Neural progenitor cell (in vitro differentiated cells): ENCODE measurements around the gene FBLIM1. TPM values are rescaled to one million over a fixed set of nuclear protein-coding genes. Genes with fewer than 3 reads are reported as not detected.

Source experiments
- DNase-seq: peaks from one replicate; pipeline ENCODE4 v3.0.0-alpha.2; 2016; ENCODE audit warnings: low spot score
- H2AFZ ChIP-seq: fragments of 200-600 bp; sonication (generic); replicated peaks from 2 replicates; pipeline ENCODE4 v1.6.1; 2016; ENCODE audit warnings: antibody characterized with exemption
- H3F3A ChIP-seq: fragments of 200-600 bp; sonication (generic); 2 replicates; pipeline ENCODE4 v1.6.1; 2016; ENCODE audit warnings: antibody characterized with exemption, low read depth
- H3K27ac ChIP-seq: fragments of 200-600 bp; sonication (generic); 2 replicates; pipeline ENCODE4 v1.5.1; 2016; ENCODE audit warnings: mild to moderate bottlenecking
- H3K27me3 ChIP-seq: fragments of 200-600 bp; sonication (generic); 2 replicates; pipeline ENCODE4 v1.6.1; 2016; ENCODE audit warnings: mild to moderate bottlenecking, moderate library complexity
- H3K36me3 ChIP-seq: fragments of 200-600 bp; sonication (generic); 2 replicates; pipeline ENCODE4 v1.5.1; 2016
- H3K4me1 ChIP-seq: fragments of 200-600 bp; sonication (generic); 2 replicates; pipeline ENCODE4 v1.6.1; 2016; ENCODE audit warnings: mixed run types
- H3K4me2 ChIP-seq: fragments of 200-600 bp; sonication (generic); 2 replicates; pipeline ENCODE4 v1.6.1; 2016
- H3K4me3 ChIP-seq: fragments of 200-600 bp; sonication (generic); 2 replicates; pipeline ENCODE4 v1.5.1; 2016
- H3K79me2 ChIP-seq: fragments of 200-600 bp; sonication (generic); 2 replicates; pipeline ENCODE4 v1.6.1; 2016; ENCODE audit warnings: low read depth
- H3K9ac ChIP-seq: fragments of 200-600 bp; sonication (generic); 2 replicates; pipeline ENCODE4 v1.6.1; 2016
- H3K9me3 ChIP-seq: fragments of 200-600 bp; sonication (generic); 2 replicates; pipeline ENCODE4 v1.5.1; 2016; ENCODE audit warnings: low read depth
- H4K20me1 ChIP-seq: fragments of 200-600 bp; sonication (generic); 2 replicates; pipeline ENCODE4 v1.6.1; 2016; ENCODE audit warnings: low read depth
- H3K27ac Mint-ChIP-seq: 3 replicates; pipeline ENCODE4 v1.8.0; 2021; ENCODE audit warnings: mixed read lengths
- H3K27me3 Mint-ChIP-seq: 2 replicates; pipeline ENCODE4 v1.8.0; 2022; ENCODE audit warnings: low read depth, mild to moderate bottlenecking, inconsistent platforms, moderate library complexity, mixed read lengths; ENCODE audit not compliant: insufficient read depth
- H3K36me3 Mint-ChIP-seq: 3 replicates; pipeline ENCODE4 v1.8.0; 2021; ENCODE audit warnings: mixed read lengths
- H3K4me1 Mint-ChIP-seq: 3 replicates; pipeline ENCODE4 v1.8.0; 2021; ENCODE audit warnings: mixed read lengths
- H3K4me3 Mint-ChIP-seq: 3 replicates; pipeline ENCODE4 v1.8.0; 2021; ENCODE audit warnings: mild to moderate bottlenecking, moderate library complexity, mixed read lengths
- H3K9me3 Mint-ChIP-seq: 3 replicates; pipeline ENCODE4 v1.8.0; 2020; ENCODE audit warnings: mixed read lengths
- EZH2 ChIP-seq: fragments of 200-600 bp; sonication (generic); IDR thresholded peaks from 2 replicates; pipeline ENCODE4 v1.6.1; 2017; ENCODE audit warnings: antibody characterized with exemption, mild to moderate bottlenecking, moderate library complexity
- EZH2phosphoT487 ChIP-seq: fragments of 200-600 bp; sonication (generic); IDR thresholded peaks from 2 replicates; pipeline ENCODE4 v1.6.1; 2017; ENCODE audit warnings: antibody characterized with exemption
- total RNA-seq: library from RNA; depleted of rRNA; stranded (reverse); fragments of >200 nt; gene quantifications from 2 replicates; pipeline ENCODE4 v1.2.3, GENCODE V29; 2015; ENCODE audit warnings: low replicate concordance
- TF ChIP-seq, protein P1 (sequence below): fragments of 200-600 bp; sonication (generic); IDR thresholded peaks from 2 replicates; pipeline ENCODE4 v1.5.1; 2017; ENCODE audit warnings: antibody characterized with exemption, mild to moderate bottlenecking

Gene FBLIM1
- total RNA-seq, 1 donor from 2014 or later = 4.7 TPM

DNA sequence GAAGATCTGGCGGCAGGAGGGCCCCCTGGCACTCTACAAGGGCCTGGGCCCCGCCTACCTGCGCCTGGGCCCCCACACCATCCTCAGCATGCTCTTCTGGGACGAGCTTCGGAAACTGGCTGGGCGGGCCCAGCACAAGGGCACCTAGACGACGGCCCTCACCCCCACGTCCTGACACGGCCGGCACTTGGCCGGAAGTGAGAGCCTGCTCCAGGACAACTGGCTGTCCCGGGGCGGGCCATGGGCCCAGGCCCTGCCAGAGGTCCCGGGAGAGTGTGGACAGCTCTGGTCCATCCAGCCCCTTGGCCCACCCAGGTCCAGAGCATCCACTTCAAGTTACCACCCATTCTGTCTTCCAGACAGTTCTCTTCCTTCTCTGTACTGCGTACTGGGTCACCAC, 19.3 kb upstream of the FBLIM1 start:
- Histone ChIP-seq H3K27ac (no peak overlapping the region), H3K27me3 (no peaks in the 10 kb centered on the region), H3K4me2 (no peak overlapping the region), H3K4me3 (no peak overlapping the region), H2AFZ (no peak overlapping the region), H3K4me1 (peaks cover 9% of the 10 kb centered on the region), H4K20me1 (no peaks in the 10 kb centered on the region), H3K36me3 (no peaks in the 10 kb centered on the region), H3K9ac (no peak overlapping the region), H3F3A (peaks cover 4% of the 10 kb centered on the region), H3K79me2 (no peaks in the 10 kb centered on the region), H3K9me3 (no peaks in the 10 kb centered on the region)
- no peak for DNase-seq
- H3K4me1 Mint-ChIP-seq = peaks cover 22% of the 10 kb centered on the region
- no peak overlapping the region for H3K4me3 Mint-ChIP-seq
- peaks cover 3% of the 10 kb centered on the region for H3K27me3 Mint-ChIP-seq
- H3K9me3 Mint-ChIP-seq = no peaks in the 10 kb centered on the region
- peak overlapping the region; percentile 91 for H3K27ac Mint-ChIP-seq
- no peaks in the 10 kb centered on the region for H3K36me3 Mint-ChIP-seq
- TF ChIP-seq EZH2 (no peak), EZH2phosphoT487 (no peak)
- TF ChIP-seq, protein P1, sequence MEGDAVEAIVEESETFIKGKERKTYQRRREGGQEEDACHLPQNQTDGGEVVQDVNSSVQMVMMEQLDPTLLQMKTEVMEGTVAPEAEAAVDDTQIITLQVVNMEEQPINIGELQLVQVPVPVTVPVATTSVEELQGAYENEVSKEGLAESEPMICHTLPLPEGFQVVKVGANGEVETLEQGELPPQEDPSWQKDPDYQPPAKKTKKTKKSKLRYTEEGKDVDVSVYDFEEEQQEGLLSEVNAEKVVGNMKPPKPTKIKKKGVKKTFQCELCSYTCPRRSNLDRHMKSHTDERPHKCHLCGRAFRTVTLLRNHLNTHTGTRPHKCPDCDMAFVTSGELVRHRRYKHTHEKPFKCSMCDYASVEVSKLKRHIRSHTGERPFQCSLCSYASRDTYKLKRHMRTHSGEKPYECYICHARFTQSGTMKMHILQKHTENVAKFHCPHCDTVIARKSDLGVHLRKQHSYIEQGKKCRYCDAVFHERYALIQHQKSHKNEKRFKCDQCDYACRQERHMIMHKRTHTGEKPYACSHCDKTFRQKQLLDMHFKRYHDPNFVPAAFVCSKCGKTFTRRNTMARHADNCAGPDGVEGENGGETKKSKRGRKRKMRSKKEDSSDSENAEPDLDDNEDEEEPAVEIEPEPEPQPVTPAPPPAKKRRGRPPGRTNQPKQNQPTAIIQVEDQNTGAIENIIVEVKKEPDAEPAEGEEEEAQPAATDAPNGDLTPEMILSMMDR = no peak

DNA sequence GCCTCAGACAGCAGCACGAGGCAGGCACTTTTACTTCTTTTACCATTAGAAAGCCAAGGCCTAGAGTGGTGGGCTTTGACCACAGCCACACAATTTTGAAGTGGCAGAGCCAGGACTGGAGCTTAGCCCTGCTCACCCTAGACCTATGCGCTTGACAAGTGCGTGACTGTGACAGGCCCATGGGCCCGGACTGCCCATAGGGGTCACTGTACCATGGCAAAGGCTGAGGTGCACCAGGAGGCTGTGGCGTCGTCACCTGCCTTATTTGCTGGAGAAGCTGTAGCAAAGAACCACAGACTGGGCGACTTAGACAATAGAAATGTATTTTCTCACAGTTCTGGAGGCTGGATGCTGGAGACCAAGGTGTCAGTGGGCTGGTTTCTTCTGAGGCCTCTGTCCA, 18.9 kb upstream of the FBLIM1 start:
- Histone ChIP-seq H3F3A (peaks cover 4% of the 10 kb centered on the region), H3K4me2 (no peak overlapping the region), H3K4me1 (peaks cover 9% of the 10 kb centered on the region), H3K4me3 (no peak overlapping the region), H3K79me2 (no peaks in the 10 kb centered on the region), H3K36me3 (no peaks in the 10 kb centered on the region), H3K27ac (no peak overlapping the region), H4K20me1 (no peaks in the 10 kb centered on the region), H2AFZ (no peak overlapping the region), H3K27me3 (no peaks in the 10 kb centered on the region), H3K9me3 (no peaks in the 10 kb centered on the region), H3K9ac (no peak overlapping the region)
- Mint-ChIP-seq H3K27ac (peak overlapping the region; percentile 91), H3K4me3 (no peak overlapping the region), H3K27me3 (peaks cover 3% of the 10 kb centered on the region), H3K9me3 (no peaks in the 10 kb centered on the region), H3K36me3 (no peaks in the 10 kb centered on the region), H3K4me1 (peaks cover 22% of the 10 kb centered on the region)
- TF ChIP-seq, protein P1 = peak; percentile 27
- no peak for TF ChIP-seq EZH2phosphoT487
- DNase-seq = no peak

DNA sequence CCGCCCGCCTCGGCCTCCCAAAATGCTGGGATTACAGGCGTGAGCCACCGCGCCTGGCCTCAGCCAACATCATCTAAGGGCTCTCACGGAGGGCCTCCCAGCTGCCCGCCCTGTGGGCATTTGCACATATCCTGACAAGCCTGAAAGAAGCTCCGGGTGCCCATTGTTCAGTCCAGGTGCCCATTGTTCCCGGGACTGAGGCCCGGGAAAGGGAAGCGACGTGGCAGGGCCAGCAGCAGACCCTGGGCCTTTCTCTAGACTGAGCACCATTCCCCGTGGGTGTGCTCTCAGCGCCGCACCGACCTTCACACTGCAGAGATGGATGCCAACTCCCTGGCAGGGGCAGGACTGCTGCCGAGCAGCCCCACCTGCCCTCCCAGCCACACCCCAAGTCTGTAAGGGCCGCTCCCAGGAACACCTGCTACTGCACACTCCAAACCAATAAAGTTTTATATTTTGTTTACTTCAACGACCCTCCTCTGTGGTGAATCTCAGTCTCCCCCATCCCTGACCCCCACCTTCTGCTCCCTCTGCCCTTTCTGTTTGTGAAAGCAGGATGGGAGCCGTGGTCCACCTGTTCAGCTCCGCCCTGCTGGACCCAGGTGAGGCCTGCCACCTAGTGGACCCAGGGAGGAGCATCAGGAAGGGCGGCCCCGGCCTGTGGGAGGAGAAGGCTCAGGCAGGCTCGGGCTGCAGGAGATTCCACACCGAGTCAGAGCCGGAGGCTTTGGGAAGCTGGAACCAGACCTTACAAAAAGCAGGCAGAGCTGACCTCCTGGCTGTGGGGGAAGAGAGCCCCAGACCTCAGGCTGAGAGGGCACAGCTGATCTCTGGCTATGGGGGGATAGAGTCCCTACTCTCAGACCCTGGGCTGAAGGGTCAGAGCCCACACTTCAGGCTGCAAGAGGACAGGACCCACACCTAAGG, 17.4 kb upstream of the FBLIM1 start:
- no peak overlapping the region for H3K4me3 ChIP-seq
- H3K4me1 Mint-ChIP-seq = peaks cover 22% of the 10 kb centered on the region
- H3F3A ChIP-seq = peaks cover 4% of the 10 kb centered on the region
- H3K36me3 Mint-ChIP-seq = no peaks in the 10 kb centered on the region
- H3K9me3 Mint-ChIP-seq = no peaks in the 10 kb centered on the region
- no peak overlapping the region for H3K27ac ChIP-seq
- H2AFZ ChIP-seq = no peak overlapping the region
- TF ChIP-seq, protein P1 = peak; percentile 92
- TF ChIP-seq EZH2 (no peak), EZH2phosphoT487 (no peak)
- no peaks in the 10 kb centered on the region for H3K79me2 ChIP-seq
- peaks cover 3% of the 10 kb centered on the region for H3K27me3 Mint-ChIP-seq
- no peak overlapping the region for H3K4me3 Mint-ChIP-seq
- DNase-seq = peak; percentile 89
- H3K9me3 ChIP-seq = no peaks in the 10 kb centered on the region
- no peaks in the 10 kb centered on the region for H3K36me3 ChIP-seq
- H3K4me2 ChIP-seq = peak overlapping the region; percentile 19
- peak overlapping the region; percentile 58 for H3K27ac Mint-ChIP-seq
- no peaks in the 10 kb centered on the region for H4K20me1 ChIP-seq
- no peaks in the 10 kb centered on the region for H3K27me3 ChIP-seq
- H3K9ac ChIP-seq = no peak overlapping the region
- H3K4me1 ChIP-seq = peaks cover 9% of the 10 kb centered on the region
